Stimulated activated CD8-positive, alpha-beta memory T cell treated with anti-CD3 and anti-CD28 coated beads, Interleukin-4, amount 100 ng/mL, for 4 hours (primary cell): ENCODE measurements around the gene RNU5B-1.
"Not testable (repeated sequence)": the region's sequence is repeated elsewhere in the genome, so short reads cannot be mapped to it uniquely, and the experiment has no call there.

Experiments used
- DNase-seq, 2 donors: peaks; one replicate each; pipeline ENCODE4 v3.0.0-alpha.2; 2020; ENCODE audit warnings: low read depth in 2 of 2, low spot score in 1 of 2

Gene RNU5B-1

GRCh38 chr15:65342493-65342892 lies 38.0 kb downstream of the RNU5B-1 start:
- DNase-seq = no peak

GRCh38 chr15:65343374-65343981 lies 39.0 kb downstream of the RNU5B-1 start:
- DNase-seq = no peak

- DNase-seq = no peak
Measured at GRCh38 chr15:65344214-65344913, 39.9 kb downstream of the RNU5B-1 start.

- DNase-seq = no peak
Measured at GRCh38 chr15:65344914-65345275, 40.4 kb downstream of the RNU5B-1 start.

GRCh38 chr15:65346856-65347598 lies 42.5 kb downstream of the RNU5B-1 start:
- DNase-seq = no peak

- not testable (repeated sequence) for DNase-seq
Measured at GRCh38 chr15:65347756-65348155, 43.3 kb downstream of the RNU5B-1 start.

- no peak for DNase-seq
Measured at GRCh38 chr15:65349338-65349737, 44.9 kb downstream of the RNU5B-1 start.

- DNase-seq = not testable (repeated sequence)
Measured at GRCh38 chr15:65351972-65352371, 47.5 kb downstream of the RNU5B-1 start.
